OCI-LY7 (cell line): ENCODE measurements around the gene MAP3K5. TPM values are rescaled to one million over a fixed set of nuclear protein-coding genes. Genes with fewer than 3 reads are reported as not detected.
A peak's percentile ranks its signal among the peaks of the same experiment; 100 is the strongest.

Source experiments
- BruUV-seq: library from RNA; stranded (reverse); fragments of 400-500 nt; replicated peaks from 2 replicates; lab custom pipeline; 2021; lab: Mats Ljungman, UMichigan
- CTCF ChIA-PET: fragments of 300-600 bp; sonication (Branson Sonifier 250); formaldehyde crosslinking; loops from one replicate; lab custom pipeline; 2022; ENCODE audit warnings: antibody characterized with exemption; ENCODE audit not compliant: unreplicated experiment; lab: Charles Lee
- POLR2A ChIA-PET: fragments of 300-600 bp; sonication (Branson Sonifier 250); formaldehyde crosslinking; loops from one replicate; lab custom pipeline; 2022; ENCODE audit warnings: antibody characterized with exemption; lab: Charles Lee
- DNase-seq: peaks from one replicate; pipeline ENCODE4 v3.0.0-alpha.2; 2015; ENCODE audit warnings: low spot score
- H2AFZ ChIP-seq: fragments of 200-600 bp; sonication (generic), shearing (Covaris generic); 2 replicates; pipeline ENCODE4 v1.6.1; 2014; ENCODE audit warnings: mild to moderate bottlenecking, antibody characterized with exemption, low read length, moderate library complexity
- H3K27ac ChIP-seq: fragments of 200-600 bp; sonication (generic); 2 replicates; pipeline ENCODE4 v1.5.1; 2014; ENCODE audit warnings: mixed run types, low read depth, mild to moderate bottlenecking, moderate library complexity, low read length, inconsistent platforms; ENCODE audit not compliant: poor library complexity, severe bottlenecking
- H3K36me3 ChIP-seq: fragments of 200-600 bp; sonication (generic); 2 replicates; pipeline ENCODE4 v1.6.1; 2014; ENCODE audit warnings: mild to moderate bottlenecking, antibody characterized with exemption, low read length, moderate library complexity, mixed read lengths; ENCODE audit not compliant: insufficient read depth
- H3K4me1 ChIP-seq: fragments of 200-600 bp; sonication (generic); 2 replicates; pipeline ENCODE4 v1.5.1; 2014; ENCODE audit warnings: mild to moderate bottlenecking, low read length; ENCODE audit not compliant: insufficient read depth, poor library complexity, severe bottlenecking
- H3K4me2 ChIP-seq: fragments of 200-600 bp; sonication (generic); 2 replicates; pipeline ENCODE4 v1.6.1; 2014; ENCODE audit warnings: mild to moderate bottlenecking, low read length
- H3K4me3 ChIP-seq: fragments of 200-600 bp; sonication (generic); 2 replicates; pipeline ENCODE4 v1.5.1; 2014; ENCODE audit warnings: mild to moderate bottlenecking, low read depth, low read length; ENCODE audit not compliant: poor library complexity, severe bottlenecking
- H3K79me2 ChIP-seq: fragments of 200-600 bp; sonication (generic); 2 replicates; pipeline ENCODE4 v1.6.1; 2016; ENCODE audit warnings: low read depth, mild to moderate bottlenecking, low read length, moderate library complexity, mixed read lengths; ENCODE audit not compliant: insufficient read depth
- H3K9me2 ChIP-seq: fragments of 200-600 bp; sonication (generic); 2 replicates; pipeline ENCODE4 v1.6.1; 2016; ENCODE audit warnings: mild to moderate bottlenecking, low read length, mixed read lengths; ENCODE audit not compliant: insufficient read depth
- H3K9me3 ChIP-seq: fragments of 200-600 bp; sonication (generic); 2 replicates; pipeline ENCODE4 v1.6.1; 2014; ENCODE audit warnings: mild to moderate bottlenecking, mixed run types, low read length, mixed read lengths
- H4K20me1 ChIP-seq: fragments of 200-600 bp; sonication (generic); 2 replicates; pipeline ENCODE4 v1.6.1; 2014; ENCODE audit warnings: mild to moderate bottlenecking, antibody characterized with exemption, low read length, moderate library complexity, mixed read lengths; ENCODE audit not compliant: insufficient read depth
- EZH2phosphoT487 ChIP-seq: fragments of 200-600 bp; sonication (generic); IDR thresholded peaks from 2 replicates; pipeline ENCODE4 v1.6.1; 2018; ENCODE audit warnings: low read depth, borderline replicate concordance, mild to moderate bottlenecking, mixed run types, antibody characterized with exemption, low read length, moderate library complexity, mixed read lengths
- intact Hi-C: fragments of 100-400 bp; cut with micrococcal nuclease; formaldehyde crosslinking; loops from one replicate; pipeline ENCODE4 v1.10.0; 2022; ENCODE audit not compliant: unreplicated experiment
- total RNA-seq, 2 experiments: library from RNA; depleted of rRNA in 1 of 2; stranded (reverse); fragments of >200 nt in 1 of 2; shearing (Covaris generic) in 1 of 2; gene quantifications; 2 replicates each; pipeline ENCODE4 v1.2.3, GENCODE V29; 2014 to 2022
- TF ChIP-seq, protein P1 (sequence below): fragments of 200-600 bp; sonication (generic); conservative IDR thresholded peaks from 2 replicates; pipeline ENCODE4 v1.5.1; 2014; ENCODE audit warnings: mild to moderate bottlenecking, antibody characterized with exemption, low read length, moderate library complexity, mixed read lengths

MAP3K5 gene
- total RNA-seq, 2 experiments from 2014 or later = 13.8 to 16.6 TPM

DNA sequence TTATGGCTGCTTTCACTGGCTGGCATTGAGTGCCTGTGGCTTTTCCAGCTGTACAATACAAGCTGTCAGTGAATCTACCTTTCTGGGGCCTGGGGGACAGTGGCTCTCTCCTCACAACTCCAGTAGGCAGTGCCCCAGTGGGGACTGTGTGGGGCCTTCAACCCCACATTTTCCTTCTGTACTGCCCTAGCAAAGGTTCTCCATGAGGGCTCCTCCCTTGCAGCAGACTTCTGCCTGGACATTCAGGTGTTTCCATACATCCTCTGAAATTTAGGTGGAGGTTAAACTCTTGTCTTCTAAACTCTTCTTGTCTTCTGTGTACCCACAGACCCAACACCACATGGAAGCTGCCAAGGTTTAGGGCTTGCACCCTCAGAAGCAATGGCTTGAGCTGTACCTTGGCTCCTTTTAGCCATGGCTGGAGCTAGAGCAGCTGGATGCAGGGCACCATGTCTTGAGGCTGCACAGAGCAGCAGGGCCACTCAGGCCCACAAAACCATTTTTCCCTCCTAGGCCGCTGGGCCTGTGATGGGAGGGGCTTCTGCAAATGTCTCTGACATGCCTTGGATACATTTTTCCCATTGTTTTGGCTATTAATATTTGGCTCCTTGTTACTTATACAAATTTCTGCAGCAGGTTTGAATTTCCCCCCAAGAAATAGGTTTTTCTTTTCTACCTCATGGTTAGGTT lies 39.7 kb upstream of the MAP3K5 start:
- CTCF ChIA-PET = no interaction called here
- POLR2A ChIA-PET = interaction anchor here (0.6 to 0.8 kb wide), 2 partner anchors 129 to 550 kb away, joined by 3 read pairs; no protein-coding TSS in a partner anchor
- Histone ChIP-seq H4K20me1 (no peaks in the 10 kb centered on the region), H3K4me2 (no peak overlapping the region), H3K36me3 (peaks cover 48% of the 10 kb centered on the region), H3K9me2 (no peaks in the 10 kb centered on the region), H3K79me2 (no peaks in the 10 kb centered on the region), H3K27ac (no peak overlapping the region), H3K4me3 (no peak overlapping the region), H3K9me3 (peaks cover 25% of the 10 kb centered on the region), H2AFZ (no peak overlapping the region), H3K4me1 (no peaks in the 10 kb centered on the region)
- BruUV-seq = no TSS peak
- DNase-seq = peak; percentile 38
- TF ChIP-seq EZH2phosphoT487 = no peak
- TF ChIP-seq, protein P1, sequence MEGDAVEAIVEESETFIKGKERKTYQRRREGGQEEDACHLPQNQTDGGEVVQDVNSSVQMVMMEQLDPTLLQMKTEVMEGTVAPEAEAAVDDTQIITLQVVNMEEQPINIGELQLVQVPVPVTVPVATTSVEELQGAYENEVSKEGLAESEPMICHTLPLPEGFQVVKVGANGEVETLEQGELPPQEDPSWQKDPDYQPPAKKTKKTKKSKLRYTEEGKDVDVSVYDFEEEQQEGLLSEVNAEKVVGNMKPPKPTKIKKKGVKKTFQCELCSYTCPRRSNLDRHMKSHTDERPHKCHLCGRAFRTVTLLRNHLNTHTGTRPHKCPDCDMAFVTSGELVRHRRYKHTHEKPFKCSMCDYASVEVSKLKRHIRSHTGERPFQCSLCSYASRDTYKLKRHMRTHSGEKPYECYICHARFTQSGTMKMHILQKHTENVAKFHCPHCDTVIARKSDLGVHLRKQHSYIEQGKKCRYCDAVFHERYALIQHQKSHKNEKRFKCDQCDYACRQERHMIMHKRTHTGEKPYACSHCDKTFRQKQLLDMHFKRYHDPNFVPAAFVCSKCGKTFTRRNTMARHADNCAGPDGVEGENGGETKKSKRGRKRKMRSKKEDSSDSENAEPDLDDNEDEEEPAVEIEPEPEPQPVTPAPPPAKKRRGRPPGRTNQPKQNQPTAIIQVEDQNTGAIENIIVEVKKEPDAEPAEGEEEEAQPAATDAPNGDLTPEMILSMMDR = no peak
- intact Hi-C loops = no loop called here

DNA sequence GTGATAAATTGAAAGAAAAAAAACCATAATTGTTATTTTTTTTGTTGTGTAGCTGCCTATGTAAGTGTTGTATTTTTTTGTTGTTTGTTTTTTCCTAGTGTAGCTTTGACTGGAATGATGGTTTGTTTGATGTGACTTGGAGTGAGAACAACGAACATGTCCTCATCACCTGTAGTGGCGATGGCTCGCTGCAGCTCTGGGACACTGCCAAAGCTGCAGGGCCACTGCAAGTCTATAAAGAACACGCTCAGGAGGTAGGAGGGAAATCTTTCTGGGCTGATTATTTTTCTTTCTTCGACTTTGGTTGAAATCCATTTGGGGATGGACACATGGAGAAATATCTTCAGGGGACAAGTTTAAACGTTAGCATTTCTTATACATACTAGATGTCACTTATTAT lies 33.9 kb upstream of the MAP3K5 start:
- ChIA-PET POLR2A (interaction anchor here (0.6 to 1.6 kb wide), 4 partner anchors 20 to 223 kb away, joined by 3 to 4 read pairs (median 4); no protein-coding TSS in a partner anchor), CTCF (no interaction called here)
- peaks cover 32% of the 10 kb centered on the region for H3K36me3 ChIP-seq
- BruUV-seq = no TSS peak
- H3K4me3 ChIP-seq = no peak overlapping the region
- peaks cover 14% of the 10 kb centered on the region for H3K4me1 ChIP-seq
- no peak overlapping the region for H2AFZ ChIP-seq
- no peak overlapping the region for H3K27ac ChIP-seq
- H3K4me2 ChIP-seq = no peak overlapping the region
- H4K20me1 ChIP-seq = no peaks in the 10 kb centered on the region
- intact Hi-C loops = no loop called here
- no peak for DNase-seq
- H3K9me2 ChIP-seq = no peaks in the 10 kb centered on the region
- peaks cover 12% of the 10 kb centered on the region for H3K9me3 ChIP-seq
- TF ChIP-seq, protein P1 = no peak
- no peak for TF ChIP-seq EZH2phosphoT487
- no peaks in the 10 kb centered on the region for H3K79me2 ChIP-seq

DNA sequence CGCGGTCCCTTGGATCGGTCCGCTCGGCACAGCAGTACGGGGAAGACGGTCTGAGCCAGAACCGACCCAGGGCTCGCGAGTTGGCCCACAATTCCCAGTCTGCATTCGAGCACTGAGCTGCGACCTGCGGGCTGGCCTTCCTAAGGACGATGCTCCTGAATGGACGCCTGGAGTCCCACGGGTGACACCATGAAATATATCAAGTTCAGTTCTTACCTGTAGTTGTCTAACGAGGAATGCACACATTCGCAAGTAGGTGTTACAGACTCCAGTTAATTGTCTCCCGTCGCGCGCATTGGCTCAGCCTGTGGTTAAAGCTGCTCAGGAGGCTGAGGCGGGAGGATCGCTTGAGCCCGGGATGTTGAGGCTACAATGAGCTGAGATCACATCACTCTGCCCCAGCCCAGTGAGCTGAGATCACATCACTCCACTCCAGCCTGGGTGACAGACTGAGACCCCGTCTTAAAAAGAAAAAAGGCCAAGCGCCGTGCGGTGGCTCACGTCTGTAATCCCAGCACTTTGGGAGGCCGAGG lies 30.9 kb upstream of the MAP3K5 start:
- POLR2A ChIA-PET = interaction anchor here (1.1 kb wide), 1 partner anchor 20 kb away, joined by 3 read pairs; no protein-coding TSS in a partner anchor
- intact Hi-C loops = no loop called here
- H3K9me2 ChIP-seq = no peaks in the 10 kb centered on the region
- BruUV-seq = no TSS peak
- H3K36me3 ChIP-seq = peaks cover 8% of the 10 kb centered on the region
- H3K4me3 ChIP-seq = peak overlapping the region; percentile 76
- peak overlapping the region; percentile 78 for H3K4me2 ChIP-seq
- CTCF ChIA-PET = no interaction called here
- H3K4me1 ChIP-seq = peaks cover 14% of the 10 kb centered on the region
- TF ChIP-seq EZH2phosphoT487 = no peak
- TF ChIP-seq, protein P1 = no peak
- peak overlapping the region; percentile 100; the same call in 1 of the 2 replicates for H2AFZ ChIP-seq
- H3K79me2 ChIP-seq = no peaks in the 10 kb centered on the region
- no peak for DNase-seq
- no peak overlapping the region for H3K27ac ChIP-seq
- H3K9me3 ChIP-seq = no peaks in the 10 kb centered on the region
- no peaks in the 10 kb centered on the region for H4K20me1 ChIP-seq
